GM10248 (cell line): Measurements from ENCODE around the gene KLF1.

ENCODE experiments used
- CTCF ChIA-PET: fragments of 300-600 bp; sonication (Branson Sonifier 250); formaldehyde crosslinking; extraction: SDS; loops from one replicate; lab custom pipeline; 2021; ENCODE audit warnings: antibody characterized with exemption; lab: Yijun Ruan, JAX
- POLR2A ChIA-PET: fragments of 350-650 bp; sonication (Branson Sonifier 250); formaldehyde crosslinking; extraction: SDS; loops from one replicate; lab custom pipeline; 2020; ENCODE audit warnings: antibody characterized with exemption; lab: Yijun Ruan, JAX
- DNase-seq: peaks from one replicate; pipeline ENCODE4 v3.0.0; 2012; ENCODE audit errors: extremely low spot score
- TF ChIP-seq, protein P1 (sequence below): IDR thresholded peaks from 2 replicates; pipeline ENCODE4 v1.5.1; 2012; ENCODE audit warnings: mild to moderate bottlenecking, low read depth; ENCODE audit errors: extremely low read depth, missing control alignments, control extremely low read depth

KLF1 gene

DNA sequence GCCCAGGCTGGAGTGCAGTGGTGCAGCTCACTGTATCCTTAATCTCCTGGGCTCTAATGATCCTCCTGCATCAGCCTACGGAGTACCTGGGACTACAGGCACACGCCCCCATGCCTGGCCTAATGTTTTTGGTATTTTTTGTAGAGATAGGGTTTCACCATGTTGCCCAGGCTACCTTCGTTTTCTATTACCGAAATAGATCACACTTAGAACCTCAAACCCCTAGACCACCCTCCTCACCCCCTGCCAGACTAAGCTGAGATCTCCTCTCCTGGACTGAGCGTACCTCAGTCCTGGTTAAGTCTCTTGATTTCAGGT, 391 bp downstream of the KLF1 start:
- ChIA-PET POLR2A (interaction anchor here (0.6 kb wide), 1 partner anchor 93 kb away, joined by 3 read pairs; no protein-coding TSS in a partner anchor), CTCF (interaction anchor here (0.8 to 3.1 kb wide), 5 partner anchors 10 to 175 kb away, joined by 3 to 38 read pairs (median 6); no protein-coding TSS in a partner anchor)
- TF ChIP-seq, protein P1, sequence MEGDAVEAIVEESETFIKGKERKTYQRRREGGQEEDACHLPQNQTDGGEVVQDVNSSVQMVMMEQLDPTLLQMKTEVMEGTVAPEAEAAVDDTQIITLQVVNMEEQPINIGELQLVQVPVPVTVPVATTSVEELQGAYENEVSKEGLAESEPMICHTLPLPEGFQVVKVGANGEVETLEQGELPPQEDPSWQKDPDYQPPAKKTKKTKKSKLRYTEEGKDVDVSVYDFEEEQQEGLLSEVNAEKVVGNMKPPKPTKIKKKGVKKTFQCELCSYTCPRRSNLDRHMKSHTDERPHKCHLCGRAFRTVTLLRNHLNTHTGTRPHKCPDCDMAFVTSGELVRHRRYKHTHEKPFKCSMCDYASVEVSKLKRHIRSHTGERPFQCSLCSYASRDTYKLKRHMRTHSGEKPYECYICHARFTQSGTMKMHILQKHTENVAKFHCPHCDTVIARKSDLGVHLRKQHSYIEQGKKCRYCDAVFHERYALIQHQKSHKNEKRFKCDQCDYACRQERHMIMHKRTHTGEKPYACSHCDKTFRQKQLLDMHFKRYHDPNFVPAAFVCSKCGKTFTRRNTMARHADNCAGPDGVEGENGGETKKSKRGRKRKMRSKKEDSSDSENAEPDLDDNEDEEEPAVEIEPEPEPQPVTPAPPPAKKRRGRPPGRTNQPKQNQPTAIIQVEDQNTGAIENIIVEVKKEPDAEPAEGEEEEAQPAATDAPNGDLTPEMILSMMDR: no peak
- no peak for DNase-seq

DNA sequence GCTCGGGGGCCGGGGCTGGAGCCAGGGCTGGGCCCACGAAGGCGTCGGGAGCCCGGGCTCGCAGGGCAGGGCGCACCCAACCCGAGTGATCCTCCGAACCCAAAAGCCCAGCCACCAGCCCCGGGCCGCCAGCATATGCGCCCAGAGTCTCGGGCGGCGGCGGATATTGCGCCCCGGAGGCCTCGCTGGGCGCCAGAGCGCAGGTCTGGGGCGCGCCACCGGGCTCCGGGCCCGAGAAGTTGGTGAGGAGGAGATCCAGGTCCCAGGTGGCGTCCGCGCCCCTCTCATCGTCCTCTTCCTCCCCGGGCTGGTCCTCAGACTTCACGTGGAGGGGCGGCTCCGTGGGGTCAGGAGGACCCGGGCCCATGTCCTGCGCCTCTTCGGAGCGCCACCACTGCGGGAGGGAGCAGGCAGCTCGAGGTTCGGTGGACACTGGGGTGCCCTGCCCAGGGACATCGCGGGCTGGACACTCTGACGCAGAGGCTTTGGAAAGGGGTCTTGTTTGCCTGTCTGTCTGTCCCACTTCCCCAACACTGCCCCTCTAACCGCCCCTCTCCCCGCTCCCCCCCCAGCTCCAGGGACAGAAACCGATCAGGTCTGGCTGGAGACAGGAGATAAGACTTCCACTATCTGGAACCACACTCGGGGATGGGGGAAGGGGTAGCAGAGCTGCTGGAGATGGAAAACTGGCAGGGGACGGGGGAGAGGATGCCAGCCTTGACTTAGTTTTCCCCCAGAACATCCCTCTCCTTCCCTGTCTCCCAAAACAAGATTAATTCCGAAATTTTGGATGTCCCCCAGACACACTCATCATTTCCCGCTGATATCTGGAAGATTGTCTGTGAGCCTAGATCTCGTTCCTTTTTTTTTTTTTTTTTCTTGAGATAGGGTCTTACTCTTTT, 1.0 kb downstream of the KLF1 start:
- POLR2A ChIA-PET: interaction anchor here (0.6 kb wide), 2 partner anchors 92 to 213 kb away, joined by 3 to 8 read pairs; no protein-coding TSS in a partner anchor
- no peak for DNase-seq
- TF ChIP-seq, protein P1: no peak
- CTCF ChIA-PET: interaction anchor here (0.8 to 3.1 kb wide), 23 partner anchors 8 to 207 kb away, joined by 3 to 38 read pairs (median 4); partner anchors contain the start of gene FARSA

DNA sequence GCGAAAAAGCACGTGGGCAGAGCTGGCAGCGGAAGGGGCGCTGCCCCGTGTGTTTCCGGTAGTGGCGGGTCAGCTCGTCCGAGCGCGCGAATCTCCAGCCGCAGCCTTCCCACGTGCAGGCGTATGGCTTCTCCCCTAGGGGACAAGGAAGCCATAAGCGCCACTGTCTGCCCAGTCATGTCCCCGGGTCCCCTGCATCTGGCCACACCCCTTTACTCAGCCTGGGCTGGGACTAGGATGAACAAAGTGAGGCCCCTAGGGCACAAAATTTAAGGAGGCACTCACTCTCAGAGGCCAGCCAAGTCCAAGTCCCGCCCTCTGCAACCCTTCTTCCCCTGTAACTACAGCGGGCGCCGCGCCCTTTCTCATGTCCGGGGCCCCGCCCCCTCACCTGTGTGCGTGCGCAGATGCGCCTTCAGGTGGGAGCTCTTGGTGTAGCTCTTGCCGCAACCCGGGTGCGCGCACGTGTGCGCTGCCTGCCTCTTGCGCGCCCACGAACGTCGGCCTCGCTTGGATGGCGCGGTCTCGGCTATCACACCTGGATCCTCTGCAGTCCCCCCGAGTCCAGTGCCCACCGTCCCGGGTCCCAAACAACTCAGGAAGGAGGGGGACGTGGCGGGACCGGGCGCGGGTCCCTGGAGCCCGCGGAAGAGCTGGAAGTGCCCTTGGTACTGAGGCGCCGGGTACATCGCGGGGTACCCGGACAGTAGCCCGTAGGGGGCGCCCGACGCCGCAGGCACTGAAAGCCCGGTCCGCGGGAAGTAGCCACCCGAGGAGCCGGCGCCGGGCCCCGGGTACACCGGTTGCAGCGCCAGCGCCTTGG, 1.9 kb downstream of the KLF1 start:
- ChIA-PET CTCF (interaction anchor here (0.8 to 3.1 kb wide), 25 partner anchors 9 to 208 kb away, joined by 3 to 38 read pairs (median 3); partner anchors contain the start of gene FARSA), POLR2A (interaction anchor here (0.6 kb wide), 1 partner anchor 212 kb away, joined by 8 read pairs; no protein-coding TSS in a partner anchor)
- peak; percentile 80 for DNase-seq
- TF ChIP-seq, protein P1: peak; percentile 76

DNA sequence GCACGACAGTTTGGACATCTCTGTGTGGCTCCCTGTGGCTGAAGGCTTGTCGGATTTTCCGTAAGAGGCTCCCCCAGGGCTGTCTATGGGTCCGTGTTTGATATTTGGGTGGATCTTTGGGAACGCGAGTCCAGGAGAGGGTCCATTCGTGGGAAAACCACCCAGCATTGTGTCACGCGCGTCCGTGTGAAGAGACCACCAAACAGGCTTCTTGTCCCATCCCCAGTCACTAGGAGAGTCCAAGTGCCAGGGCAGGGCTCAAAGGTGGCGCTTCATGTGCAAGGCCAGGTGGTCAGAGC, 2.4 kb downstream of the KLF1 start:
- no peak for DNase-seq
- CTCF ChIA-PET: interaction anchor here (0.8 to 3.1 kb wide), 22 partner anchors 8 to 183 kb away, joined by 3 to 38 read pairs (median 4); partner anchors contain the start of gene FARSA
- POLR2A ChIA-PET: no interaction called here
- TF ChIP-seq, protein P1: no peak

DNA sequence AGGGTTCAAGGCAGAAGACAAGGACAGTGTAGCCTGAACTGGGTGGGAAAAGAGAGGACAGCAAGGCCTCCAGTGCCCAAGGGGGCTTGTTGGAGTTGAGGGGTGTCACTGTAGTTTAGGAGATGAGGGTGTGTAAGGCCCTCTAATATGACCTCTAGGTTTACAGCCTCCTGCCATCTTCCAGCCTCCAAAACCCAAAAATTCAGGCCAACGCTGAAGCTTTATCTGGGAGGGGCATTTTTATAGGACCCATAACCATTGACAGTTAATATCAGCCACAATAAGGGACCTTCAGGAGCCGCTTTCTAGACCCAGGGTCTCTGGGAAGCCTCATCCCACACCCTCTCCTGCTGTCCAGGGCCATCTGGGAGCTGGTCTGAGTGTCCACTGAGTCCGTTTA, 2.8 kb downstream of the KLF1 start:
- DNase-seq: no peak
- TF ChIP-seq, protein P1: no peak
- POLR2A ChIA-PET: no interaction called here
- CTCF ChIA-PET: interaction anchor here (1.1 to 3.1 kb wide), 10 partner anchors 8 to 183 kb away, joined by 3 to 38 read pairs (median 6); partner anchors contain the start of gene FARSA

DNA sequence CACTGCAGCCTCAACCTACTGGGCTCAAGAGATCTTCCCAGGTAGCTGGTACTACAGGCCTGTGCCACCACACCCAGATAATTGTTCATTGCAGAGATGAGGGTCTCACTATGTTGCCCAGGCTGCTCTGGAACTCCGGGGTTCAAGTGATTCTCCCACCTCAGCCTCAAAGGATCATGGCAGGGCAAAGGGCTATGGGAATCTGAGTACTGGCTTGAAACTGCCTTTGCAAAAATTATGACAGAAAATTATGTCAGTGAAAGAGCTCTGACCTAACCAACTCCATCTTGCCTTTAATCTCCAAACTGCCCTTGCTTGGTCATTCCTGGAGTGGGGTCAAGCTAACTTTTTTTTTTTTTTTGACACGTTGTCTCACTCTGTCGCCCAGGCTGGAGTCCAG, 4.4 kb downstream of the KLF1 start:
- no peak for DNase-seq
- CTCF ChIA-PET: interaction anchor here (1.3 to 2.5 kb wide), 6 partner anchors 8 to 95 kb away, joined by 4 to 20 read pairs (median 6); partner anchors contain the start of gene GCDH
- TF ChIP-seq, protein P1: no peak
- POLR2A ChIA-PET: interaction anchor here (0.7 kb wide), 1 partner anchor 148 kb away, joined by 7 read pairs; the partner anchor contains the start of gene TRIR
